HepG2 (cell line): ENCODE measurements around the gene ARIH2. TPM values are rescaled to one million over a fixed set of nuclear protein-coding genes. Genes with fewer than 3 reads are reported as not detected.
A peak's percentile ranks its signal among the peaks of the same experiment; 100 is the strongest.

ENCODE experiments used
- ATM ChIP-seq: fragments of 450-650 bp; IDR thresholded peaks from 2 replicates; pipeline ENCODE4 v1.7.1; 2017; ENCODE audit warnings: mild to moderate bottlenecking, borderline replicate concordance
- FOXM1 ChIP-seq: sonication (generic); formaldehyde crosslinking; IDR thresholded peaks from 2 replicates; pipeline ENCODE4 v1.5.0; 2020; ENCODE audit warnings: missing genetic modification reagents
- GMEB1 ChIP-seq: sonication (generic); formaldehyde crosslinking; IDR thresholded peaks from 2 replicates; pipeline ENCODE4 v1.5.1; 2020; ENCODE audit warnings: missing genetic modification reagents, mild to moderate bottlenecking, borderline replicate concordance
- HIC2 ChIP-seq: sonication (generic); formaldehyde crosslinking; IDR thresholded peaks from 2 replicates; pipeline ENCODE4 v1.9.0; 2022; ENCODE audit warnings: low read depth, missing genetic modification reagents
- LRRFIP1 ChIP-seq: sonication (generic); formaldehyde crosslinking; conservative IDR thresholded peaks from 2 replicates; pipeline ENCODE4 v1.4.0; 2020; ENCODE audit warnings: missing genetic modification reagents
- MED13 ChIP-seq: sonication (generic); formaldehyde crosslinking; IDR thresholded peaks from 2 replicates; pipeline ENCODE4 v1.5.0; 2020; ENCODE audit warnings: missing genetic modification reagents
- MED8 ChIP-seq: sonication (generic); formaldehyde crosslinking; IDR thresholded peaks from 2 replicates; pipeline ENCODE4 v1.8.1; 2023; ENCODE audit warnings: mild to moderate bottlenecking, missing genetic modification reagents; ENCODE audit not compliant: insufficient replicate concordance
- MEIS1 ChIP-seq: sonication (generic); formaldehyde crosslinking; IDR thresholded peaks from 2 replicates; pipeline ENCODE4 v1.9.0; 2021; ENCODE audit warnings: mild to moderate bottlenecking, missing genetic modification reagents, moderate library complexity, borderline replicate concordance
- TIGD3 ChIP-seq: sonication (generic); formaldehyde crosslinking; IDR thresholded peaks from 2 replicates; pipeline ENCODE4 v1.5.1; 2020; ENCODE audit warnings: mild to moderate bottlenecking, missing genetic modification reagents, borderline replicate concordance
- ZBTB26 ChIP-seq: IDR thresholded peaks from 2 replicates; pipeline ENCODE4 v1.6.1; 2016; ENCODE audit warnings: missing compliant biosample characterization, missing genetic modification reagents, borderline replicate concordance
- ZBTB44 ChIP-seq: sonication (generic); formaldehyde crosslinking; IDR thresholded peaks from 2 replicates; pipeline ENCODE4 v1.4.0; 2020; ENCODE audit warnings: missing genetic modification reagents
- ZNF205 ChIP-seq: IDR thresholded peaks from 2 replicates; pipeline ENCODE4 v1.6.1; 2018; ENCODE audit warnings: missing biosample characterization, missing genetic modification reagents
- ZNF207 ChIP-seq: fragments of 450-650 bp; IDR thresholded peaks from 2 replicates; pipeline ENCODE4 v1.6.1; 2016; ENCODE audit warnings: antibody characterized with exemption, borderline replicate concordance
- ZNF572 ChIP-seq: sonication (generic); formaldehyde crosslinking; IDR thresholded peaks from 2 replicates; pipeline ENCODE4 v1.5.1; 2020; ENCODE audit warnings: mild to moderate bottlenecking, missing genetic modification reagents
- ZNF598 ChIP-seq: sonication (generic); formaldehyde crosslinking; IDR thresholded peaks from 2 replicates; pipeline ENCODE4 v1.5.1; 2020; ENCODE audit warnings: mild to moderate bottlenecking, missing genetic modification reagents, borderline replicate concordance
- ZNF672 ChIP-seq: sonication (generic); formaldehyde crosslinking; IDR thresholded peaks from 2 replicates; pipeline ENCODE4 v1.8.1; 2022; ENCODE audit warnings: missing genetic modification reagents
- ZNF7 ChIP-seq: IDR thresholded peaks from 2 replicates; pipeline ENCODE4 v1.6.1; 2016; ENCODE audit warnings: missing biosample characterization, missing genetic modification reagents
- ZZZ3 ChIP-seq: sonication (generic); formaldehyde crosslinking; IDR thresholded peaks from 2 replicates; pipeline ENCODE4 v1.4.0; 2020; ENCODE audit warnings: missing genetic modification reagents, mild to moderate bottlenecking, borderline replicate concordance
- polyA plus RNA-seq, 8 experiments: library from polyadenylated mRNA; depleted of rRNA in 3 of 8; stranded (reverse) in 7 of 8; unstranded in 1 of 8; fragments of >200 nt; fragmentation: Illumina TruSeq in 4 of 8; extraction: Trizol in 4 of 8; gene quantifications; 2 replicates each; pipeline versions ENCODE4 v1.2.1 to v1.2.3, GENCODE V29; 2011 to 2016; ENCODE audit warnings: low read depth in 4 of 8, missing spikeins in 1 of 8, mixed read lengths in 1 of 8; ENCODE audit not compliant: insufficient read depth in 1 of 8
- total RNA-seq, 5 experiments: library from RNA; depleted of rRNA; stranded (reverse); fragments of >200 nt; fragmentation: Illumina TruSeq; extraction: Trizol; gene quantifications; 2 replicates each; pipeline ENCODE4 v1.2.3, GENCODE V29; 2016; ENCODE audit warnings: low read depth in 1 of 5

The ARIH2 gene
- total and polyA plus RNA-seq, 2 of the 13 experiments (the other 11 are each of a cell fraction or from before 2014, with no cell fraction given): 64.8 to 83.3 TPM

GRCh38 chr3:49007068-49007770 lies 88.6 kb downstream of the ARIH2 start, which contains the start of gene WDR6 (continued):
- peak; percentile 42; the same call in 1 of the 2 replicates for TF ChIP-seq ZZZ3 (CRISPR knock-in tag)
- peak; percentile 81 for TF ChIP-seq GMEB1 (CRISPR knock-in tag)
- TF ChIP-seq MED13 (CRISPR knock-in tag): no peak
- no peak for TF ChIP-seq ATM
- peak; percentile 75; the same call in 1 of the 2 replicates for TF ChIP-seq ZNF205
- TF ChIP-seq TIGD3 (CRISPR knock-in tag): no peak
- no peak; the same call in none of the 2 replicates for TF ChIP-seq HIC2 (CRISPR knock-in tag)
- TF ChIP-seq ZNF598 (CRISPR knock-in tag): 0 out of 2 replicates have a peak, but pooled peaks have one; percentile 19
- no peak for TF ChIP-seq ZNF207
- no peak for TF ChIP-seq ZBTB44 (CRISPR knock-in tag)
- peak; percentile 57 for TF ChIP-seq MED8
- TF ChIP-seq ZNF672 (CRISPR knock-in tag): no peak
- TF ChIP-seq FOXM1 (CRISPR knock-in tag): no peak
- peak; percentile 65; the same call in 1 of the 2 replicates for TF ChIP-seq ZNF572 (CRISPR knock-in tag)
- no peak; the same call in 1 of the 2 replicates for TF ChIP-seq ZNF7 (CRISPR knock-in tag)
- TF ChIP-seq ZBTB26 (CRISPR knock-in tag): no peak; the same call in 1 of the 2 replicates
- TF ChIP-seq LRRFIP1: no peak
- peak; percentile 77; the same call in 1 of the 2 replicates for TF ChIP-seq MEIS1 (CRISPR knock-in tag)
